Measurements from ENCODE around the gene C12orf75. TPM values are rescaled to one million over a fixed set of nuclear protein-coding genes. Genes with fewer than 3 reads are reported as not detected.

C12orf75 gene
- total RNA-seq, 4 donors from 2014 or later, result 17.4 to 28.5 (median 25.3) TPM

DNA sequence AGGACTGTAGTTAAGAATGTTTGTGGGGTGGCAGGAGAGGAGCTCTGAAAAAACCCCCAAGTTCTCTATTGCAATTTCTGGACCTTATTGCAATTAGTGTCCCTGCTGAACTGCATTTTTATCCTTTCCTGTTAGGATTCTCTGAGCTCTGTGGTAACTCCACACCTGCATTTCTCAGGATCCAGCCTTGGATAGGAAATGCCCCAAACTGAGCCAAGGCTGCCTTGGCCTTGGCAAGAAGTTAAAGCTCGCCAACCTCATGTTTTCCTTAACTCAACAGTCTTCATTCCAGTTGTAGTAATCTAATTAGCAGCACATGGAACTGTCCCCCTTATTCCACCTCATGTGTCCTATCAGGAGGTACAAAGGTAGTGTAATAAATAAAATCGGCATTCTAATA, 66.5 kb downstream of the C12orf75 start:
- WGBS, result 71% methylated on average over 2 of the region's 2 CpGs
- no peaks in the 10 kb centered on the region for H3K27me3 ChIP-seq
- no peak overlapping the region for H3K4me3 ChIP-seq
- DNase-seq (ENCODE audit: low spot score in 2 of 2), result no peak
- H3K27ac ChIP-seq, result no peak overlapping the region
- H3K9me3 ChIP-seq, result no peaks in the 10 kb centered on the region
- no peaks in the 10 kb centered on the region for H3K36me3 ChIP-seq
- peaks cover 6% of the 10 kb centered on the region for H3K4me1 ChIP-seq
- TF ChIP-seq POLR2A (IDR thresholded peaks at IDR 0.05) (no peak), EP300 (IDR thresholded peaks at IDR 0.05) (no peak), POLR2AphosphoS5 (IDR thresholded peaks at IDR 0.05) (no peak), CTCF (IDR thresholded peaks at IDR 0.05) (no peak)

DNA sequence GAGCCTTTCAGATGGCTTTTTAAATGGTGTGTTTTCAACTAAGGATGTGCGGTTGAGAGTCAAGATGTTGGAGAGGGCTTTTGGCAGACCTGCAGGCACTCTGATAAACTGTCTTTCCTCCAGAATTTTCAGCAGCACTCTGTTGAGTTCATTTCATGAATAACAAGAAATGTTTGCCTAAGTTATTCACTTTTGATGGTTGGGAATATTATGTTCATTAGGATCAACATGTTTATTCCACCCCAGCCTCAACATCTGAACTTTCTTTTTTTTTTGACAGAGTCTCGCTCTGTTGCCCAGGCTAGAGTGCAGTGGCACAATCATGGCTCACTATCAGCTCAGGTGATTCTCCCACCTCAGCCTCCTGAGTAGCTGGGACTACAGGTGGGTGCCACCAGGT, 68.4 kb downstream of the C12orf75 start:
- no peak overlapping the region for H3K4me3 ChIP-seq
- H3K9me3 ChIP-seq, result no peaks in the 10 kb centered on the region
- 94% methylated on average over 2 of the region's 2 CpGs for WGBS
- no peak overlapping the region for H3K27ac ChIP-seq
- TF ChIP-seq CTCF (IDR thresholded peaks at IDR 0.05), result no peak
- TF ChIP-seq POLR2A (IDR thresholded peaks at IDR 0.05), result no peak
- no peak for TF ChIP-seq EP300 (IDR thresholded peaks at IDR 0.05)
- TF ChIP-seq POLR2AphosphoS5 (IDR thresholded peaks at IDR 0.05), result no peak
- DNase-seq (ENCODE audit: low spot score in 2 of 2), result no peak
- H3K36me3 ChIP-seq, result no peaks in the 10 kb centered on the region
- no peaks in the 10 kb centered on the region for H3K27me3 ChIP-seq
- H3K4me1 ChIP-seq, result peaks cover 6% of the 10 kb centered on the region

DNA sequence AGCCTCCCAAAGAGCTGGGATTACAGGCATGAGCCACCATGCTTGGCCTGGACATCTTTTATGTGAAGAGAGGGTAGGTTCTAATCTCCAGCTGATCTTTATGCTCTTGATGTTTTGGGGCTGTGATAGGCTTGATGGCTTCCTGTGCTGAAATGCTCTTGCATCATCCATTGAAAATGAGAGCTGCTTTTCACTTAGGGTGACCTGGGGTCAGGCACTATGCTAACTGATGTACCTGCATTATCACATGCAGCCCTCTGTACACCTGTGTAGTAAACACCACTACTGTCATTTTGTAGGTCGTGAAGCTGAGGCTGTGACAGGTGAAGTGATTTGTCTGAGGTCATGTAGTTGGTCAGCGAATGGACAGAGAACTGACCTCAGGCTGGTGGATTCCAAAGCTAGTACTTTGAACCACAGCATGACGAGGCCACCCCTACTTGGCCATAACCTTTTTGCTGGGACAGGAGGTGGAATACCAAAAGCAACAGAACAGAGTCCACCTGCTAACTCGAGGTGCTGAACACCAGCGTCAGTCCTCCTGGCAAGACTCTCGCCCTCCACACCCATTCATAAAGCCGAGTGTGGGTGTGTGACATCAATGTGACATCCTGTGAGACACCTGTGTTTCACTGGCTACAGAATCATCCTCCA, 69.1 kb downstream of the C12orf75 start:
- TF ChIP-seq POLR2AphosphoS5 (IDR thresholded peaks at IDR 0.05) (no peak), POLR2A (IDR thresholded peaks at IDR 0.05) (no peak), EP300 (IDR thresholded peaks at IDR 0.05) (no peak), CTCF (IDR thresholded peaks at IDR 0.05) (no peak)
- no peak for DNase-seq (ENCODE audit: low spot score in 2 of 2)
- H3K36me3 ChIP-seq, result no peaks in the 10 kb centered on the region
- peaks cover 6% of the 10 kb centered on the region for H3K4me1 ChIP-seq
- H3K27me3 ChIP-seq, result no peaks in the 10 kb centered on the region
- 74% methylated on average over 7 of the region's 7 CpGs for WGBS
- H3K4me3 ChIP-seq, result no peak overlapping the region
- no peak overlapping the region for H3K27ac ChIP-seq
- no peaks in the 10 kb centered on the region for H3K9me3 ChIP-seq

DNA sequence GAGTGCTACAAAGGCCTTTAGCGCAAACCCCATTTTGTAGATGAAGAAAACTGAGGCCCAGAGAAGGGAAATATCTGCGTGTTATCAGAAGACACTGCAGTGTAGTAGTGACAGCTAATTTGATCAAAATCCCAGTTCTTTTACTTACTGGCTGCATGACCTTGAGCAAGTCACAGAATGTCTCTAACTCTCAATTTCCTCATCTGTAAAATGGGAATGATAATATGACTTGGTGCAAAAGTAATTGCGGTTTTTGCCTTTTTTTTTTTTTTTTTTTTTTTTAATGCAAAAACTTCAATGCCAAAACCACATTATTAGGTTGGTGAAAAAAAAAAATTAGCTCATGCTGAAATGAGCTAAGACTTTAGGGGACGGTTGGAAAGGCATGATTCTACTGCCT, 69.7 kb downstream of the C12orf75 start:
- TF ChIP-seq POLR2AphosphoS5 (IDR thresholded peaks at IDR 0.05), result no peak
- TF ChIP-seq EP300 (IDR thresholded peaks at IDR 0.05), result no peak
- no peak for TF ChIP-seq CTCF (IDR thresholded peaks at IDR 0.05)
- TF ChIP-seq POLR2A (IDR thresholded peaks at IDR 0.05), result no peak
- DNase-seq (ENCODE audit: low spot score in 2 of 2), result no peak

GRCh38 chr12:105401198-105401597, 70.7 kb downstream of the C12orf75 start:
- no peak overlapping the region for H3K4me3 ChIP-seq
- H3K4me1 ChIP-seq, result peaks cover 6% of the 10 kb centered on the region
- no peaks in the 10 kb centered on the region for H3K9me3 ChIP-seq
- H3K27me3 ChIP-seq, result no peaks in the 10 kb centered on the region
- H3K27ac ChIP-seq, result no peak overlapping the region
- no peaks in the 10 kb centered on the region for H3K36me3 ChIP-seq
- WGBS, result 90% methylated on average over 4 of the region's 4 CpGs
- TF ChIP-seq EP300 (IDR thresholded peaks at IDR 0.05) (no peak), CTCF (IDR thresholded peaks at IDR 0.05) (no peak)
- DNase-seq (ENCODE audit: low spot score in 2 of 2), result no peak

More for the DNA sequence above, 69.7 kb downstream of the C12orf75 start:
- WGBS, result 88% methylated on average over 4 of the region's 4 CpGs
- Histone ChIP-seq H3K27ac (no peak overlapping the region), H3K9me3 (no peaks in the 10 kb centered on the region), H3K4me3 (no peak overlapping the region), H3K4me1 (peaks cover 6% of the 10 kb centered on the region), H3K36me3 (no peaks in the 10 kb centered on the region), H3K27me3 (no peaks in the 10 kb centered on the region)
